HEK293T (cell line): ENCODE measurements around the gene KCNMA1.

Source experiments
- CTCF ChIA-PET: fragments of 350-600 bp; formaldehyde crosslinking; extraction: SDS; loops from one replicate; lab custom pipeline; 2021; ENCODE audit warnings: antibody characterized with exemption, inconsistent platforms; lab: Yijun Ruan, JAX
- POLR2A ChIA-PET: fragments of 350-600 bp; formaldehyde crosslinking; extraction: SDS; loops from one replicate; lab custom pipeline; 2020; ENCODE audit warnings: antibody characterized with exemption, inconsistent platforms; lab: Yijun Ruan, JAX
- DNase-seq: peaks from one replicate; pipeline ENCODE4 v3.0.0; 2012; ENCODE audit warnings: mixed read lengths; ENCODE audit errors: extremely low spot score
- ARNT ChIP-seq: fragments of 450-650 bp; IDR thresholded peaks from 2 replicates; pipeline ENCODE4 v1.6.1; 2017; ENCODE audit warnings: mild to moderate bottlenecking
- BHLHE40 ChIP-seq: fragments of 450-650 bp; IDR thresholded peaks from 2 replicates; pipeline ENCODE4 v1.6.1; 2016; ENCODE audit warnings: mild to moderate bottlenecking, moderate library complexity, borderline replicate concordance
- CTBP1 ChIP-seq: fragments of 450-650 bp; IDR thresholded peaks from 2 replicates; pipeline ENCODE4 v1.6.1; 2016; ENCODE audit warnings: borderline replicate concordance
- ELF4 ChIP-seq: fragments of 450-650 bp; IDR thresholded peaks from 2 replicates; pipeline ENCODE4 v1.6.1; 2017; ENCODE audit warnings: antibody characterized with exemption
- FOXA1 ChIP-seq: fragments of 450-650 bp; IDR thresholded peaks from 2 replicates; pipeline ENCODE4 v1.6.1; 2016; ENCODE audit warnings: mild to moderate bottlenecking
- FOXK2 ChIP-seq: fragments of 450-650 bp; IDR thresholded peaks from 2 replicates; pipeline ENCODE4 v1.6.1; 2016; ENCODE audit warnings: mild to moderate bottlenecking
- FOXM1 ChIP-seq: fragments of 450-650 bp; IDR thresholded peaks from 2 replicates; pipeline ENCODE4 v1.6.1; 2017; ENCODE audit warnings: mild to moderate bottlenecking, borderline replicate concordance
- HDGF ChIP-seq: fragments of 450-650 bp; IDR thresholded peaks from 2 replicates; pipeline ENCODE4 v1.6.1; 2017; ENCODE audit warnings: antibody characterized with exemption, borderline replicate concordance
- L3MBTL2 ChIP-seq: fragments of 450-650 bp; conservative IDR thresholded peaks from 2 replicates; pipeline ENCODE4 v1.6.1; 2016; ENCODE audit warnings: mild to moderate bottlenecking
- LEF1 ChIP-seq: fragments of 450-650 bp; IDR thresholded peaks from 2 replicates; pipeline ENCODE4 v1.6.1; 2017; ENCODE audit warnings: mild to moderate bottlenecking, borderline replicate concordance
- NFRKB ChIP-seq: fragments of 450-650 bp; IDR thresholded peaks from 2 replicates; pipeline ENCODE4 v1.6.1; 2016; ENCODE audit warnings: mild to moderate bottlenecking, moderate library complexity
- PKNOX1 ChIP-seq: fragments of 450-650 bp; IDR thresholded peaks from 2 replicates; pipeline ENCODE4 v1.6.1; 2016
- SP1 ChIP-seq: fragments of 450-650 bp; IDR thresholded peaks from 2 replicates; pipeline ENCODE4 v1.6.1; 2017
- SUZ12 ChIP-seq: fragments of 450-650 bp; IDR thresholded peaks from 2 replicates; pipeline ENCODE4 v1.6.1; 2016; ENCODE audit warnings: mild to moderate bottlenecking
- TARDBP ChIP-seq: fragments of 450-650 bp; IDR thresholded peaks from 2 replicates; pipeline ENCODE4 v1.6.1; 2016
- ZNF384 ChIP-seq: fragments of 450-650 bp; IDR thresholded peaks from 2 replicates; pipeline ENCODE4 v1.6.1; 2016

Gene KCNMA1

GRCh38 chr10:77253556-77254064 lies 384.0 kb downstream of the KCNMA1 start:
- CTCF ChIA-PET, result no interaction called here
- TF ChIP-seq TARDBP (no peak), ZNF384 (no peak), ELF4 (no peak), PKNOX1 (no peak), FOXM1 (no peak), NFRKB (no peak), FOXA1 (no peak), LEF1 (no peak)

GRCh38 chr10:77253147-77253545 lies 384.5 kb downstream of the KCNMA1 start:
- ChIA-PET POLR2A (no interaction called here), CTCF (interaction anchor here (0.8 kb wide), 1 partner anchor 38 kb away, joined by 3 read pairs; no protein-coding TSS in a partner anchor)
- no peak for DNase-seq
- TF ChIP-seq FOXK2 (no peak), SP1 (no peak), BHLHE40 (no peak), ARNT (no peak), PKNOX1 (no peak), NFRKB (no peak), FOXA1 (no peak), TARDBP (no peak)

More at GRCh38 chr10:77253556-77254064, 384.0 kb downstream of the KCNMA1 start:
- DNase-seq, result no peak
- POLR2A ChIA-PET, result no interaction called here

- ChIA-PET POLR2A (no interaction called here), CTCF (interaction anchor here (0.7 to 0.8 kb wide), 2 partner anchors 39 to 482 kb away, joined by 3 read pairs; no protein-coding TSS in a partner anchor)
- TF ChIP-seq ELF4, result no peak
- TF ChIP-seq SUZ12, result no peak
- no peak for TF ChIP-seq ZNF384
- TF ChIP-seq LEF1, result no peak
- TF ChIP-seq PKNOX1, result no peak
- TF ChIP-seq SP1, result no peak
- TF ChIP-seq BHLHE40, result no peak
- TF ChIP-seq CTBP1, result no peak
- no peak for TF ChIP-seq FOXA1
- no peak for TF ChIP-seq TARDBP
- DNase-seq, result no peak
Measured at GRCh38 chr10:77252380-77253146, 385.0 kb downstream of the KCNMA1 start.

GRCh38 chr10:77251297-77252013 lies 386.2 kb downstream of the KCNMA1 start:
- DNase-seq, result peak; percentile 46
- no peak for TF ChIP-seq TARDBP
- no peak for TF ChIP-seq CTBP1
- TF ChIP-seq LEF1, result no peak
- no peak for TF ChIP-seq ELF4
- no peak for TF ChIP-seq FOXM1
- no peak for TF ChIP-seq FOXA1
- no peak for TF ChIP-seq ZNF384
- TF ChIP-seq SP1, result no peak
- no peak for TF ChIP-seq PKNOX1
- no peak for TF ChIP-seq L3MBTL2
- TF ChIP-seq HDGF, result no peak
- TF ChIP-seq NFRKB, result no peak
- no peak for TF ChIP-seq FOXK2
- TF ChIP-seq ARNT, result no peak
- no peak for TF ChIP-seq BHLHE40
- no peak for TF ChIP-seq SUZ12
- CTCF ChIA-PET, result interaction anchor here (1.0 to 1.6 kb wide), 4 partner anchors 9 to 121 kb away, joined by 3 to 5 read pairs (median 3); no protein-coding TSS in a partner anchor
- POLR2A ChIA-PET, result no interaction called here

GRCh38 chr10:77249901-77250459 lies 387.6 kb downstream of the KCNMA1 start:
- ChIA-PET CTCF (interaction anchor here (0.6 to 1.3 kb wide), 2 partner anchors 13 to 163 kb away, joined by 3 read pairs; no protein-coding TSS in a partner anchor), POLR2A (no interaction called here)
- DNase-seq, result no peak
- TF ChIP-seq FOXM1 (no peak), CTBP1 (no peak), ZNF384 (no peak), ELF4 (no peak), BHLHE40 (no peak), FOXK2 (no peak), TARDBP (no peak), SP1 (no peak), PKNOX1 (no peak), HDGF (no peak), LEF1 (no peak)
